Measurements from ENCODE around the gene KCNIP2.

The KCNIP2 gene

DNA sequence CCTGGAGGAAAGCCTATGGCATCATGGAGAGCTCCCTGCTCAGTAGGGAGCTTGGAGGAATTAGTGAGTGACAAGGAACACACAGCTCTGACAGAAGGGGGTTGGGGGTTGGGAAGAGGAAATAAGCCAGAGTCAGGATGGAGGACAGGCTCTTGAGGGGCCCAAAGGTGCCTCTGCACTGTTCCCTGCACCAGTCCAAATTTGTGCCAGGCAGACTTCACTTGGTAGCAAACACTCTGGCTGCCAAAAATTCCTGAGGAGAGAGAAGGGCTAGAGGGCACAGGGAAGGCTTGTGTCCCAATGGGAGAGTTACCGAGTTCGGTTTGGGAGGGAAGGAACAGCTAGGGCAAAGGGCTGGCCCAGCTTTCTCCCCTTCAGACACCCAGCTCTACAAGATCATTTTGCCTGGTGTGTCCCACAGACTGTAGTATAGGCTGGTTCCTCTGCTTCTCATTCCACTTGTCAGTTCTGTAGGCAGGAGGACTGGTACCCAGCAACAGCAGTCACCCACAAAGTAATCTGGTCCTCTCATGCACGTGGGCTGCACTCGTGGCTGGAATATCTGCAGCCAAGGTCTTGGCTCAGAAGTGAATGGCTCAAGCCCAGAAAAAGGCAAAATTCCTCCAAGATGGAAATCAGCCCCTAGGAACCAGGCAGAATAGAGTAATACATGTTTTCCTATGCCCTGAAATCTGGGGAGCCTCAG, 8.0 kb upstream of the KCNIP2 start:
- DNase-seq (ENCODE audit: low read depth) = no peak

DNA sequence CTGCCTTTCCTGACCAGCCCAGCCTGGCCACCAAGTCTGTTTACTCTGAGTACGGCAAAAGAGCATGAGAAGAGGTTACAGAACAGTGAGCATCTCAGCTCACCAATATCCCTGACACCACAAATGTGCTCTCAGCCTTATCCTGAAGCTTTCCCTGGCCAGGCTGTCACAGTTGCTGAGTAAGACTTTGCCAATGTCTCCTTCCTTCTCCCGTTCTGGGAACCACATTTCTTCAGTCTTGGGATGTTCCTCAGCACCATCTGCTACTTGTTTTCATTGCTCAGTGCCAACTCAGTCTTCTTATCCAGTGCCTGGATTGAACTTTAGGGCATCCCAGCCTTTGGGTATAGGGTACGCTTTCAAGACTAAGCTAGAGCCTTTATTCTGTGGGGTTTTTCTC, 7.1 kb upstream of the KCNIP2 start:
- no peak for DNase-seq (ENCODE audit: low read depth)

DNA sequence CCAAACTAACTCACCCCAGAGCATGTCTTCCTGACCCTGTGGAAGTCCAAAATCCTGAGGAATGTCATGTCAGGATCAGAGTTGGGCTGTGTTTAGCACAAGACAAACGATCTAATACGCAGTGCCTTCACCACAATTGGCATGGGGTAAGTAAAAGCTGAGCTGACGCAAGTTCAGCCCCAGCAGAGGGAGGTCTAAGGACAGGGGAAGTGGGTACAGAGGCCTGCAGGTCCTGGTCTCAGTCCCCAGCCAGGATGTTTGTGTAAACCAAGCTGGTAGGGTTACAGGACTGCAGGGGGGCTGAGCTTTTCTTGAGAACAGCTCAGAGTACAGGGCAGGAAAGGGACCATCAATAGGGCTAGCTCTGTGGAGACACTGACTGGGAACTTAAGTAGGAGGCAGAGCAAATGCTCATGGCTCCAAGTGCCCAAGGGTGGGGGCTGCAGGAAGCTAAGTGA, 5.3 kb upstream of the KCNIP2 start:
- no peak for DNase-seq (ENCODE audit: low read depth)

DNA sequence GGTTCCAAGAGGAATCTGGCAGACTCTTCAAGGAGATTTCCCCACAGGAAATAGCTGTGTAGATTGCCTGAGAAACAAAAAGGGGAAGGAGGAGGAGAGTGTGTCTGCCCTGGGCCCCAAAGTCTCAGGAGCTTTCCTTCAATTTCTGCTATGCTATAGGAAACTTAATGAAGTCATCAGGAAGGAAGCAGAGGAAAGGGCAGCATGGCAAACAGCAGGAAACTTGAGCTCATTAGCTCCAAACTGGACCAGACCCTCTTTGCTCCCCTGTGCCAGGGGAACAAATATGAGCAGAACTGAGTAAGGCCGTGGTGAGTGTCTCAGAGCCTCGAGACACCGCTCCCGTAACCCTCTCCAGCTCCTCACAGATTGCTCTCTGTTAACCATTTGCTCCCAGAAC, 4.8 kb upstream of the KCNIP2 start:
- DNase-seq (ENCODE audit: low read depth) = no peak

DNA sequence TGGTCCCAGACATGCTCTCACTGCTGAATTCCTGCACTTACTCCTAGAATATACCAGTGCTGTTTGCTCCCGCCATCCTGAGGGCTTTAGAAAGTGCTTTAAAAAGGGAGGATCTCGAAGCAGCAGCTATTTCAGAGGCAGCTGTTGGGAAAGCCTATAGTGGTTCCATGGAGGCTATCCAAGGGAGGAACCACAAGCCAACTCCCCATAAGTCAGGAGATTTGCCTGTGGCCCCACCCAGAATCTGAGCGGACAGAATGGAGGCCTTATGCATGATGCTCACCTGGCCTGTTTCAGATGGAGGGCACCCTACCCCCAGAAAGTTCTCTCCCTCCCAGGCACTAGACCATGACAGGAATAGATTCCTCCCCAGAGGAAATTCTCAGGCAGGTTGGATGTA, 2.3 kb upstream of the KCNIP2 start:
- DNase-seq (ENCODE audit: low read depth) = no peak

DNA sequence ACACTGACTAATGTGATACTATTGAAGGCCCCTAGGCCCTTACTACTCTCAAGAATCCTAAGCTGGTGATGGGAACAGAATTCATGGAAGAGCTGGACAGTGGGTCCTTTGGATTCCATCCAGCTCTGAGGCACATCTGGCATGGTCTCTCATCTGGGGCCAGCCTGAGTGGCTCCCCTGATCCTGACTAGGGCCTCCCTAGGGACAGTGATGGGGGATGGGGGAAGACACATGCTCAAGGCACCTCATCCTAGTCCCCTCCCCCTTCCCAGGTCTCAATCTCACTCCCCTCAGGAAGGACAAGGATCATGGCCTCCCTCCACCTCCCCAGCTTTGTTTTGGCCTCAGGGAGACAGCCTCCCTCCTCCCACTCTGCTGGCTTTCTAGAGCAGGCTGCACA, 1.8 kb downstream of the KCNIP2 start:
- no peak for DNase-seq (ENCODE audit: low read depth)

- peak; percentile 56 for DNase-seq (ENCODE audit: low read depth)
Measured at GRCh38 chr10:101840741-101841453, 2.7 kb downstream of the KCNIP2 start.

DNA sequence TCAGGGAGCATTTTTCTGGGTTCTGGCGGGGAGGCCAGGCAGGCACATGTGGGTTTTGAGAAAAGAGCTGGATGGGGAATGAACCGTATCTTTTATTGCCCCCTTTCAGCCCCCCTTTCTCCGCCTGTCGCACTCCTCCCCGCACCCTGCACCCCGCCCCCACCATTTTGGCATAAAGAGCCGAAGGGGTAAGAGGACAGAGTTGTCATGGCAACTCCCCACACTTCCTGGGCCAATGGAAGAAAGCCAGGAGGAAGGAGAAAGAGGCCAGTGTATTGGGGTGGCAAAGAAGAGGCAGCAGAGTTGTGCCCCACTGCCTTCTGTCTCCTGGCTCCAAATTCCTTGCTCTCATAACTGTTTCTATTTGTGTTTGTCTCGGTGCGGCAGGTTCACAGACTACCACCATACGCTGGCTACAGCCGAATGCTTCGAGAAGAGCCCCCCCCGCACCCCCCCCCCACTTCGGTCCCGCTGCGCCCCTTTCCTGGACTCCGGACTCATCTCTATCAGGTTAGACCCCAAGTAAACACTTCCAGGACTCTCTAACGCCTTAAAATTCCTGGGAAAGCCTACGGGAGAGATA, 3.4 kb downstream of the KCNIP2 start:
- no peak for DNase-seq (ENCODE audit: low read depth)

GRCh38 chr10:101839416-101840063, 4.1 kb downstream of the KCNIP2 start:
- DNase-seq (ENCODE audit: low read depth) = no peak

DNA sequence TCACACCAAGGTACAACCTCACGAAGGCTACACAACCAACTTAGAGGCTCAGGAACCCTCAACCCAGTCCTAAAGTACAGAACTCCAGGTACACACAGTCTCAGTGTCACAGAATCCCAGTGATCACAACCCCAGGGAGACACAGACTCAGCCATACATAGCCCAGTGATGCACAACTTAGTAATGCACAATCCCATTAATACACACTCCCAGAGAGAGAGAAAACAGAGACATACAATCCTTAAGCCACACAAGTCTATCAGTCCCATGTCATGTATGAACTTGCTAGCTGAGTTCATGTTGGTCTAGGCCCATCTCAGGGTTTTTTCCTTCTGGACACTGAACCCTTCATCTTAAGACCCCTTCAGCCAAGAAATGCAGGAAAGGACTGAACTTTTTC, 4.6 kb downstream of the KCNIP2 start:
- no peak for DNase-seq (ENCODE audit: low read depth)

GRCh38 chr10:101838416-101838970, 5.1 kb downstream of the KCNIP2 start:
- no peak for DNase-seq (ENCODE audit: low read depth)

DNA sequence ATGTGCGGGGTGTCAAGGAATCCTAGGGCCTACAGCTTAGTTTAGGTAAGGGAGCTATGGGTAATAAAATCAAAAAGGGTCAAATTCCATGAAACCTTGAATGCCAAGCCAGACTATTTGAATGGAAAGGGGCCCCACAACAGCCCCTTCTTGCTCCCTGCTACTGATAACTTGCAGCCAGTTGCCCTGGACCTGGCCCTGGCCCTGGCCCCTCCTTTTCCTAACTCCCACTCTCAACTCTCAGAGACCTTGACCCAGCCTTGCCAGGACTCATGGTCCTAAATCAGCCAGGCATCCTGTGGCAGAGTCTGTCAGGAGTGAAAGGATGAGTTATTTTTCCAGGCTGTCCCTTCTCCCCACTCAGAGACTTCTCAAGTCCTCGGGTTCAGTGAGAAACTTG, 5.9 kb downstream of the KCNIP2 start:
- no peak for DNase-seq (ENCODE audit: low read depth)

GRCh38 chr10:101835362-101835761, 8.2 kb downstream of the KCNIP2 start:
- DNase-seq (ENCODE audit: low read depth) = no peak

DNA sequence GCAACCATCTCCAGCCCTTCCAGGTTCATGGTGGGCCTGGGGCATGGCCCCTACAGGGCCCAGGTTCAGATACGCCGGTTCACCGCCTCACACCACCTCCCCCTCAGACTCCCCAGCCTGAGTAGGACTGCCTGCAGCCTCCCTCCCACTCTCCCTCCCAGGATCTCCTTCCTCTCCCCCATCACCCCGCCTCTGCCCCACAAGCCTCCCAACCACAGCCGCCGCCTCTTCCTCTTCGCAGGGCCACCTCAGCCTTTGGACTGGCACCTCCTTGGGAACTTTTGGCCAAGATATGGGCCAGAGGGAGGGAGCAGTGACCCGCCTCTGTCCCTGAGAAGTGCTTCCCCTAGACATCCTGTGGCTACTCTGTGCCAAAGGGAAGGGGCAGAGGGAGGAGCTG, 9.3 kb downstream of the KCNIP2 start:
- no peak for DNase-seq (ENCODE audit: low read depth)

DNA sequence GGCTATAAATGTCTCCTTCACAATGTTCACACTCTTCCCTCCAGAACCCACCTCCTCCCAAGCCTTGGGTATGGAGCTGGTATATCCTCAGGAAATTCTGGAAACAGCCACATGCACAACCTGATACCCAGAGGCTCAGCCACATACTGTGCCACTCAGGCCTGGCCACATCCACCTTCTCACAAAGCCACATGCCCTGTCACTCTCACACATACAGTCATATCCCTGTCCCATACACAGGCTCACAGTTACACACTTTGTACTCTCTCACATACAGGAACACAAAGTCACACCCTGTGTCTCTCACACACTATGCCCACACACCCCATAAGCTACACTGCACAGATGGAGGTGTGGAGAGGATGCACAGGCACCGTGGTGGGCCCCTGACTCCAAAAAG, 10.1 kb downstream of the KCNIP2 start:
- DNase-seq (ENCODE audit: low read depth) = no peak

- DNase-seq (ENCODE audit: low read depth) = no peak
Measured at GRCh38 chr10:101832325-101832771, 11.3 kb downstream of the KCNIP2 start.

DNA sequence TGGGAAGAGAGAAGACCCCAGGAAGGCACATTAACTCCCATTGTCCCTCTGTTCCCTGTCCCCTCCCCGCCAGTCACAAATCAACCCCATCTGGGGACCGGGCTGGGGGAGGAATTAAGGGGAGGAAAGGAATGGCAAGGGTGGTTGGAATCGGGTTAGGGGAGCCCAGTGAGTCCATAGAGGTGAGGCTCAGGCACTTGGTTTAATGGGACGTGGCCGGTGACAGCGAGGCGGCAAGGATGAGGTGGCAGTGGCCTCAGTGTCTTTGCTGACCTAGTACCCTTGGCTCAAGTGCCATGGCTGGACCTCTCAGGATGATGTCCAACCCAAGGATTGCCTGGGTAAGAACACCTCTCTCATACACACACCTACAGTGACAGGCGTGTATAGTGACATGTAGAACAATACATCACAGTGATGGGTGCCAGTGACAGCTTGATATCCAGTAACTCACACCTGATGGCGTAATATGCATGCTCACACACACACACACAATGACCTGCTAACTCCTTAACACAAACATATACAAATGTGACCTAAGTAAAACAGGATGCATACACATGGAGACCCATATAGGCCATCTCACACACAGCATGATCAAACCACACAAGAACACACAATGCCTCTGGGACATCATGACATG, 12.3 kb downstream of the KCNIP2 start:
- DNase-seq (ENCODE audit: low read depth) = no peak

- peak; percentile 78 for DNase-seq (ENCODE audit: low read depth)
Measured at GRCh38 chr10:101830322-101831168, 13.1 kb downstream of the KCNIP2 start.

DNA sequence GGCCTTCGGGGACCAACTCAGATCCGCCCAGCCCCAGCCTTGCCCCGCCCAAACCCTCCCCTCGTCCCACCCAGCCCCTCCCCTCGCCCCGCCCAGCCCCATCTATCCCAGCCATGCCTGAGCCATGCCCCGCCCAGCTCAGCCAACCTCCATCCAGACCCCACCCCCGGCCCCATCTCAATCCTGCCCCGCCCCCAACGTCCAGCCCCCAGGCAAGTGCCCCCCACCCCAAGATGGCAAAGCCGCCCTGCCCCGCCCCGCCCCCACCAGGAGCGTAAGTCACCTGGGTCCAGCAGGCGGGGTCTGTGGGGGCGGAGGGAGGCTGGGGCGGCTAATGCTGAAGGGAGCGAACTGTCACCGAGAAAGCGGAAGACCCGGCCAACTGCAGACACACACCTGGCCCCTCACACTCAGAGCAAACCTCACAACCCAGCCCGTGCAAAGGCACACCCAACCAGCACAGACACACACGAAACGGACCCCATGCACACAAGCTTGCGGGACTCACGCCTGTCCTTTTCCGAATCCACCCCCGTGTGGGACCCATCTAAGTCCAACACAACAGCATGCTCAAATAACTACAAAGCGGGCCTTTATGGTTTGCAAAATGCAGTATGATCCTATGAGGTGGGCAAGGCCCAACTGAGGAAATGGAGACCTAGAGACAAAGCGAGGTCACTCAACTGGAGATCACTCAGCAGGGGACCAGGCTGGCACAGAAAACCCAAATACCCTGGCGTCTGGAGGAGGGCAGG, 13.9 kb downstream of the KCNIP2 start:
- peak; percentile 31 for DNase-seq (ENCODE audit: low read depth)
